HFFc6 (cell line): ENCODE measurements around the gene URB1. TPM values are rescaled to one million over a fixed set of nuclear protein-coding genes. Genes with fewer than 3 reads are reported as not detected.

ENCODE experiments used
- DNase-seq: peaks from one replicate; pipeline ENCODE4 v3.0.0-alpha.2; 2018
- H3K27ac Mint-ChIP-seq: 2 replicates; pipeline ENCODE4 v1.8.0; 2020; ENCODE audit warnings: mild to moderate bottlenecking, mixed read lengths
- H3K27me3 Mint-ChIP-seq: 2 replicates; pipeline ENCODE4 v1.8.0; 2021; ENCODE audit warnings: mild to moderate bottlenecking, moderate library complexity, mixed read lengths; ENCODE audit not compliant: insufficient read depth
- H3K36me3 Mint-ChIP-seq: 2 replicates; pipeline ENCODE4 v1.8.0; 2021; ENCODE audit warnings: low read depth, mixed read lengths
- H3K4me1 Mint-ChIP-seq: 2 replicates; pipeline ENCODE4 v1.8.0; 2020; ENCODE audit warnings: low read depth, mixed read lengths
- H3K4me3 Mint-ChIP-seq: 2 replicates; pipeline ENCODE4 v1.8.0; 2020; ENCODE audit warnings: mild to moderate bottlenecking, moderate library complexity, mixed read lengths
- H3K9me3 Mint-ChIP-seq: 2 replicates; pipeline ENCODE4 v1.8.0; 2020; ENCODE audit warnings: mild to moderate bottlenecking, mixed read lengths
- CTCF ChIP-seq: fragments of 200-600 bp; sonication (generic); IDR thresholded peaks from 2 replicates; pipeline ENCODE4 v1.5.0; 2021; ENCODE audit warnings: antibody characterized with exemption, mild to moderate bottlenecking
- total RNA-seq, 6 experiments: library from RNA; stranded (reverse); fragmentation: NEBNext Ultra II Directional; extraction: Animal tissue kit (Norgen Biotek cat#: 25700); gene quantifications; 2 replicates in 1 of 6; 3 replicates in 5 of 6; pipeline ENCODE4 v1.2.3, GENCODE V29; 2021

Gene URB1
- total RNA-seq, 6 experiments from 2014 or later, result 18.4 to 27.0 (median 22.4) TPM

GRCh38 chr21:32422064-32422463 is 29.3 kb upstream of the URB1 start:
- H3K4me3 Mint-ChIP-seq, result no peak overlapping the region; the same call in 1 of the 2 replicates
- peaks cover 5% of the 10 kb centered on the region for H3K9me3 Mint-ChIP-seq
- DNase-seq, result no peak
- peaks cover 9% of the 10 kb centered on the region for H3K36me3 Mint-ChIP-seq
- H3K27me3 Mint-ChIP-seq, result peaks cover 2% of the 10 kb centered on the region
- TF ChIP-seq CTCF, result no peak
- peaks cover 54% of the 10 kb centered on the region for H3K4me1 Mint-ChIP-seq
- H3K27ac Mint-ChIP-seq, result peak overlapping the region; percentile 36; the same call in 1 of the 2 replicates

DNA sequence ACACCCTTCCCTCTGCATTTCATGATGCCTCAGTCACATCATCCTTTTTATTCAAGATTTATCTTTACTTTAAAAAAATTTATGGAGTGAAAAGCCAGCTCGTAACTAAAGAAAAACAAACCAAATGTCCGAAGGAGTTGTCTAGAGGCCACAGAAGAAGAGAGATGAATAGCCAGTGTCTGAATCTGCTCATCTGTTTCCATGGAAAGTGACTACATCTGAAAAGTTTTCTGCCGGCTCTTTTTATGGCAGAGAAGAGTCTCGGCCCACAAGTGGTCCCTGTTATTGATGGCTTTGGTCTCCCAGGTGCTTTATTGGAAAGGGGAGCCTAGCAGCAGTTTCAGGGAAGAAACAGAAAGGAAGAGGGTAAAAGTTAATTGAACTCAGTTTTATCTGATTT is 25.3 kb upstream of the URB1 start:
- Mint-ChIP-seq H3K4me1 (peaks cover 47% of the 10 kb centered on the region), H3K36me3 (peaks cover 6% of the 10 kb centered on the region), H3K9me3 (peaks cover 5% of the 10 kb centered on the region), H3K4me3 (no peak overlapping the region), H3K27me3 (no peaks in the 10 kb centered on the region; the same call in none of the 2 replicates), H3K27ac (no peak overlapping the region)
- no peak for TF ChIP-seq CTCF
- no peak for DNase-seq

GRCh38 chr21:32415451-32416398 is 22.9 kb upstream of the URB1 start:
- peak overlapping the region; percentile 79; the same call in 1 of the 2 replicates for H3K4me3 Mint-ChIP-seq

DNA sequence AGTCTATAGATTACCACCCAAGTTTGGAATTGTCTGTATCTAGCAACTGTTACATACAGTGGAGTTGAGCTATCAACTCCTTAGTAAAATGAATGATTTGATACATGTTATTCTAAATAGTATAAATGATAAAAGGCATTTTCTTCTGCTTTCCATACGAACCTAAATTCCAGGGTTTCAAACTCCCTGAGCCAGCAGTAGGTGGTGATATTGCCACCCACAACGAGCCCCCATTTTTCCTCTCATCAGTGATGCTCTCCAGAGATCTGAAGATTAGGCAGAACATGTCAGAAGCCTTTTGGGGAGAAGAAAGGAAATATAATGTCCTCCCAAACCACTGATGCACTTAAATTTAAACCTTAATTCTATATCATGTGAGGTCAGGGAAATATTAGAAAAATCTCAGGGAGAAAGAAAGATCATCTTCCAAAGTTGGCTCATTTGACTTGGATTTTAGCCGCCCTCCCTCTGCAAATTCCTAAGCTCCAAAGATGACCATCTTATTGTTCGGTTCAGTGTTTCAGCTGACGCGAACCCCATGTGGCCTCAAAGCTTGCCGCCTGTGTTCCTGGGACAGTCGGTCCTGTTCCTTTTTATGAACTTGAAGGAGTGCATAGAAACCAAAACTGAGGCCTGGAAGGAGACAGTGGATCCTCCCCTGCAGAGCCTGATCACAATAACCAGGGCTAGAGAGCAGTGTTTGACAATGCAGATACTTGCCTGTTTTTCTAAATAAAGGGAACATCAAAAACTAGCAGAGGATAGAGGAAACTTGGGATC is 22.0 kb upstream of the URB1 start:
- no peaks in the 10 kb centered on the region for H3K36me3 Mint-ChIP-seq
- DNase-seq, result peak; percentile 60
- H3K4me1 Mint-ChIP-seq, result peaks cover 50% of the 10 kb centered on the region
- peak overlapping the region; percentile 73; the same call in 1 of the 2 replicates for H3K27ac Mint-ChIP-seq
- H3K9me3 Mint-ChIP-seq, result no peaks in the 10 kb centered on the region
- H3K4me3 Mint-ChIP-seq, result peak overlapping the region; percentile 79
- peak; percentile 79 for TF ChIP-seq CTCF
- H3K27me3 Mint-ChIP-seq, result peaks cover 2% of the 10 kb centered on the region; the same call in 1 of the 2 replicates

More at GRCh38 chr21:32415451-32416398, 22.9 kb upstream of the URB1 start:
- no peaks in the 10 kb centered on the region for H3K9me3 Mint-ChIP-seq
- H3K27me3 Mint-ChIP-seq, result peaks cover 2% of the 10 kb centered on the region; the same call in 1 of the 2 replicates
- peak overlapping the region; percentile 73 for H3K27ac Mint-ChIP-seq
- TF ChIP-seq CTCF, result no peak
- DNase-seq, result no peak
- no peaks in the 10 kb centered on the region for H3K36me3 Mint-ChIP-seq
- H3K4me1 Mint-ChIP-seq, result peaks cover 49% of the 10 kb centered on the region
